ENCODE results near the gene CHI3L2. TPM values are rescaled to one million over a fixed set of nuclear protein-coding genes. Genes with fewer than 3 reads are reported as not detected.
A peak's percentile ranks its signal among the peaks of the same experiment; 100 is the strongest.

The CHI3L2 gene
- total and polyA plus RNA-seq, 11 donors: 1.0 to 23.0 (median 2.1) TPM; not detected in 1

- ATAC-seq: no peak
- peaks cover 0 to 59% (median 2%) of the 10 kb centered on the region in 12 donors for H3K4me1 ChIP-seq
- intact Hi-C loops (cut with DNase I): loop anchor here in 4 of 10 donors (2.0 to 10.0 kb wide), 6 partner anchors 109 to 549 kb away; no protein-coding TSS in a partner anchor
- TF ChIP-seq CTCF (IDR thresholded peaks at IDR 0.05): no peak
- no peak for TF ChIP-seq POLR2A (IDR thresholded peaks at IDR 0.05)
- H3K9me3 ChIP-seq: no peaks in the 10 kb centered on the region
- WGBS, 4 donors: 48 to 78% (median 60%) methylated on average over 6 of the region's 6 CpGs
- H3K27me3 ChIP-seq: no peaks in the 10 kb centered on the region
- H3K27ac ChIP-seq: peak overlapping the region in 1 of 12 donors; percentile 56
- no peak for DNase-seq
- no peak overlapping the region for H3K4me3 ChIP-seq
- no peaks in the 10 kb centered on the region for H3K36me3 ChIP-seq
These were observed 1.7 kb upstream of the CHI3L2 start for GRCh38 chr1:111225717-111226400.

- intact Hi-C loops (cut with DNase I): loop anchor here in 4 of 10 donors (5.0 to 10.0 kb wide), 5 partner anchors 107 to 547 kb away; no protein-coding TSS in a partner anchor
- Histone ChIP-seq H3K36me3 (no peaks in the 10 kb centered on the region), H3K4me1 (peaks cover 0 to 37% (median 2%) of the 10 kb centered on the region in 12 donors), H3K27me3 (no peaks in the 10 kb centered on the region), H3K9me3 (no peaks in the 10 kb centered on the region), H3K27ac (peak overlapping the region in 9 of 12 donors; percentile 6 to 75 (median 50)), H3K4me3 (no peak overlapping the region)
- 68 to 82% (median 73%) methylated on average over 6 of the region's 6 CpGs for WGBS, 4 donors
- TF ChIP-seq CTCF (IDR thresholded peaks at IDR 0.05) (no peak), POLR2A (IDR thresholded peaks at IDR 0.05) (no peak)
- ATAC-seq (peak; percentile 82 to 98 (median 95)), DNase-seq (peak in 4 of 5 donors; percentile 26 to 54 (median 38))
These were observed 586 bp downstream of the CHI3L2 start for GRCh38 chr1:111227851-111228747.

GRCh38 chr1:111228748-111229126, 1.2 kb downstream of the CHI3L2 start:
- intact Hi-C loops (cut with DNase I): loop anchor here in 4 of 10 donors (5.0 to 10.0 kb wide), 5 partner anchors 106 to 546 kb away; no protein-coding TSS in a partner anchor
- ATAC-seq (no peak), DNase-seq (no peak)
- Histone ChIP-seq H3K27ac (peak overlapping the region in 5 of 12 donors; percentile 17 to 66 (median 53)), H3K4me3 (no peak overlapping the region), H3K27me3 (no peaks in the 10 kb centered on the region), H3K36me3 (no peaks in the 10 kb centered on the region), H3K4me1 (peaks cover 0 to 33% (median 2%) of the 10 kb centered on the region in 12 donors), H3K9me3 (no peaks in the 10 kb centered on the region)
- whole genome bisulfite sequencing, 4 donors: 59 to 73% (median 69%) methylated on average over 2 of the region's 2 CpGs
- no peak for TF ChIP-seq POLR2A (IDR thresholded peaks at IDR 0.05)
- TF ChIP-seq CTCF (IDR thresholded peaks at IDR 0.05): no peak

GRCh38 chr1:111232134-111232533, 4.6 kb downstream of the CHI3L2 start:
- H3K27ac ChIP-seq: no peak overlapping the region
- no peak overlapping the region for H3K4me3 ChIP-seq
- H3K9me3 ChIP-seq: no peaks in the 10 kb centered on the region
- no peak for ATAC-seq
- DNase-seq: no peak
- intact Hi-C loops (cut with DNase I): no loop called here
- WGBS, 4 donors: 89 to 97% (median 94%) methylated on average over 3 of the region's 3 CpGs
- TF ChIP-seq CTCF (IDR thresholded peaks at IDR 0.05): no peak
- no peaks in the 10 kb centered on the region for H3K27me3 ChIP-seq
- H3K36me3 ChIP-seq: no peaks in the 10 kb centered on the region
- peaks cover 0 to 19% (median 2%) of the 10 kb centered on the region in 12 donors for H3K4me1 ChIP-seq

Data from heart left ventricle (tissue), 16 donors.